Choroid plexus epithelial cell (primary cell): ENCODE measurements around the gene SYNGR4.
"Not testable (repeated sequence)": the region's sequence is repeated elsewhere in the genome, so short reads cannot be mapped to it uniquely, and the experiment has no call there.

Experiments
- DNase-seq: peaks from one replicate; pipeline ENCODE4 v3.0.0-alpha.2; 2010; ENCODE audit warnings: low read depth
- H3K4me3 ChIP-seq: 2 replicates; pipeline ENCODE4 v1.5.1; 2011; ENCODE audit warnings: low read depth, mild to moderate bottlenecking, control low read depth, low read length, moderate library complexity
- TF ChIP-seq, protein P1 (sequence below): conservative IDR thresholded peaks from 2 replicates; pipeline ENCODE4 v1.5.1; 2011; ENCODE audit warnings: low read depth, mild to moderate bottlenecking, control low read depth, inconsistent platforms, low read length, moderate library complexity

The SYNGR4 gene

DNA sequence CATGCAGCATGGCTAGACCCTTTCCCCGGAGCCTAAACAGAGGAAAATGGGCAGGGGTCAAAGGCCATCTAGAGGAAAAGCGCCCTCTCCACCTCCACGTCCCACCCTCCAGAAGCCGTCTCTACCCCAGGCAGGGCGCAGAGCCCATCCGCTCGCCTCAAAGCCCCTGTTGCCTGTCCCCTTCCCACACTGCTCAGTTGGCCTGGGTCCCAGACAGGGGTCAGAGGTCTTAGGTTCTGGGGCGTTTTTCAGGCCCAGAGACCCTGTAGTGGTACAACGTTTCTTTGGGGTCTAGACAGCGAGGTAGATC is 712 bp upstream of the SYNGR4 start:
- TF ChIP-seq, protein P1, sequence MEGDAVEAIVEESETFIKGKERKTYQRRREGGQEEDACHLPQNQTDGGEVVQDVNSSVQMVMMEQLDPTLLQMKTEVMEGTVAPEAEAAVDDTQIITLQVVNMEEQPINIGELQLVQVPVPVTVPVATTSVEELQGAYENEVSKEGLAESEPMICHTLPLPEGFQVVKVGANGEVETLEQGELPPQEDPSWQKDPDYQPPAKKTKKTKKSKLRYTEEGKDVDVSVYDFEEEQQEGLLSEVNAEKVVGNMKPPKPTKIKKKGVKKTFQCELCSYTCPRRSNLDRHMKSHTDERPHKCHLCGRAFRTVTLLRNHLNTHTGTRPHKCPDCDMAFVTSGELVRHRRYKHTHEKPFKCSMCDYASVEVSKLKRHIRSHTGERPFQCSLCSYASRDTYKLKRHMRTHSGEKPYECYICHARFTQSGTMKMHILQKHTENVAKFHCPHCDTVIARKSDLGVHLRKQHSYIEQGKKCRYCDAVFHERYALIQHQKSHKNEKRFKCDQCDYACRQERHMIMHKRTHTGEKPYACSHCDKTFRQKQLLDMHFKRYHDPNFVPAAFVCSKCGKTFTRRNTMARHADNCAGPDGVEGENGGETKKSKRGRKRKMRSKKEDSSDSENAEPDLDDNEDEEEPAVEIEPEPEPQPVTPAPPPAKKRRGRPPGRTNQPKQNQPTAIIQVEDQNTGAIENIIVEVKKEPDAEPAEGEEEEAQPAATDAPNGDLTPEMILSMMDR: no peak
- peak overlapping the region; percentile 66 for H3K4me3 ChIP-seq
- DNase-seq: no peak

DNA sequence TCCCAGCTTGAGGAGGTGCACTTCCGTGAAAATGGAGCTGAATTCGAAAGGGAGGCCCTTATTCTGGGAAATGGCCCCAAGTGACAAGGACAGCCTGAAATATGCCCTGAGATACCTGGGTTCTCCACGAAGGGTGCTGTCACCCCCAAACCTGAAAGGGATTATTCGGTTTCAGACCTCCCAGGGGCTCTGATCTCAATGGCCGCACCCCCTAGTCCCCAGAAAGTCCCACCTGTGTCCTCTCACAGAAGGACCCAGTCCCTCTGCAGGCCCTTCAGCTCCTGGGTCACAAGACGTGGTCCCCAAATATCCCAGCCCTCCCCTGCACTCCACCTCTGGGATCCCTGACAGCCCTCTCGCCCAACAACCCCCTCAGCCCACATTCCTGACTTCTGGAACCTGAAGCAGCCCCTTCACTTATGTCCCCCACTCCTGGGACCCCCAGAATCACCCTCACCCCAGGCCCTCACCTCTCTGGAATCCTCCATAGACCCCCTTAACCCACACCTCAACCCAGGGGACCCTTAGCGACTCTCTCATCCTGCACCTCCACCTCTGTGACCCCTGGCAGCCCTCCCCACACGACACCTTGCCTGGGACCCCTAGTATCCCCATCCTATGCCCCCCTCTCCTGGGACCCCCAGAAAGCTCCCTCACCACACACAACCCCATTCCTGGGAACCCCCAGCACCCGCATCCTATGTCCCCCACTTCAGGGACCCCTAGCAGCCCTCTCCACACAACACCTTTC is 606 bp downstream of the SYNGR4 start:
- TF ChIP-seq, protein P1: no peak
- no peak for DNase-seq
- H3K4me3 ChIP-seq: no peak overlapping the region

DNA sequence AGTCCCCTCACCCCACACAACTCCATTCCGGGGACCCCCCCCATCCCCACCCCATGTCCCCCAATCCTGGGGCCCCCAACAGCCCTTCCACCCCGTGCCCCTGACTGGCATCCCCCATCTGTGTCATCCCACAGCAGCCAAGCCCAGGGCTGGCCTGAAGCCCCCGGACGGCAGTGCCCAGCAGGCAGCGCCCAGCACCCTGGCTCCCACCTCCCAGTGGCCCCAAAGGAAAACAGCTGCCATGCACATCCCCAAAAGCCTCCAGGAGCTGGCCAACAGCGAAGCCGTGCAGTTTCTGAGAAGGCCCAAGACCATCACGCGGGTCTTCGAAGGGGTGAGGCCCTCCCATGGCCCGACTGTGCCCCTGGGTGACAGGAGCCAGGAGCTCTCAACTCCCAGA is 1.4 kb downstream of the SYNGR4 start:
- no peak overlapping the region for H3K4me3 ChIP-seq
- TF ChIP-seq, protein P1: no peak
- no peak for DNase-seq

DNA sequence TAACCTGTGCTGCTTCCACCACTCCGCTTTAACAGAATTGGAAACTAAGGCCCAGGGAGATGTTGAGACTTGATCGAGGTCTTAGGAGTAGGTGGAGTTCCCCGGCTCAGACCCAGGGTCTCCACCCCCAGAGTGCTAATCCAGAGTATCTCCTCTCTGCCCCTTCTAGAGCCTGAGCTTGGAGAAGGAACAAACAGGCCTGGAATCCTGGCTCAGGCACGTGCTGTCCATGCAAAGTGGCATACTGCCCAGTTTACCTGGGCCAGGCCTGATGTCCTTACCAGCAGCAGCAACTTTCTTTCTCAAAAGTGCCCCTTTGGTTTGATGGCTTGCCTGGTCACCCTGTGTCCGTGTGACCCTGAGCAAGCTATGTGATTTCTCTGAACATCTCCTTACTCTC is 3.7 kb downstream of the SYNGR4 start:
- no peak overlapping the region for H3K4me3 ChIP-seq
- no peak for DNase-seq
- TF ChIP-seq, protein P1: no peak

DNA sequence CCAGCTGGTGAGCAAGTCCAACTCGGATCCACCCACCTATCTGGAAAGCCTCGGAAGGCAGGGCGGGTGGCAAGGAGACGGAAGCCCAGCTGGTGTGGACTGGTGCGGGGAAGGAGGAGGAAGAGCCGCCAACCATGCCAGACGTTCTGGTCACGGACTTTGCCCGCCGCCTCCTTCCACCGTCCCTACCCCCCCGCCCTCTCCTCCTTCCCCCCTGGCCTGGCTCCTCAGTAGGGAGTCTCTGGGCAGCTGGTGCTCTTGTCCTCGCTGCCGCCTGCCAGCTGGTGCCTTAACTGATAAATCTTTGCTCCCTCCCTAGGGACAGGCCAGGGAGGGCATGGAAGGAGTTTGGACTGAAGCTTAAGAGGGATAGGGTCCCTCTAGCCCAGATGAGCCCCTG is 4.8 kb downstream of the SYNGR4 start:
- no peak for DNase-seq
- TF ChIP-seq, protein P1: no peak
- no peak overlapping the region for H3K4me3 ChIP-seq

DNA sequence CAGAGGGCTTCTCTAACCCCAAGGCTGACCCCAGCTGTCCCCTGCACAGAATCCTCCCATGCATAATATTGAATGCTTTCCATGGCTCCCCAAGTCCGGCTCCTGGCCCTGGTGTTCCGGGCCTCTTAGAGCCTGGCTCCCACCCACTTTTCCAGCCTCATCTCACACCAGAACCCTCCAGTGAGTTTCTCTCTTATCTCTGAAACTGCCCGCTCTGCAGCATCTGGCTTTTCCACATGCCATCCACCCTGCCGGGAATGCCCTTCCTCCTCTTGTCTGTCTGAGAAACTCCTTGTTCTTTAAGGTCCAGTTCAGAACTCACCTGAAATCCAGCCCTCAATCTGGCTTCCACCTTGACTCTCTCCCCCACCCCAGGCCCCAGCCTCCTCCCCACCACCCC is 6.8 kb downstream of the SYNGR4 start:
- H3K4me3 ChIP-seq: no peak overlapping the region
- no peak for DNase-seq
- TF ChIP-seq, protein P1: no peak

DNA sequence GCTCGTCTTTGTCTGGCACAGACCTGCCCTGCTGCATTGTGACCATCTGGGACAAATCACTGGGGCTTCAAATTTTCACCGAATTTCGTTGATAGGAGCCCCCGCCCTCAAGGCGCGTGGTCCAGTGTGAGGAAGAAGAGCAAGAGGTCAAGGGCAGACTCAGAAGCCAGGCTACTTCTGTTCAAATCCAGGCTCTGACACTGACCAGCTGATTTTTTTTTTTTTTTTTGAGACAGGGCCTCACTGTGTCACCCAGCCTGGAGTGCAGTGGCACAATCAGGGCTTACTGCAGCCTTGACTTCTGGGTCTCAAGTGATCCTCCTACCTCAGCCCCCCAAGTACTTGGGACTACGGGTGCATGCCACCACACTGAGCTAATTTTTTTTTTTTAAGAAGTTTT is 7.2 kb downstream of the SYNGR4 start:
- TF ChIP-seq, protein P1: no peak
- H3K4me3 ChIP-seq: no peak overlapping the region
- DNase-seq: no peak

DNA sequence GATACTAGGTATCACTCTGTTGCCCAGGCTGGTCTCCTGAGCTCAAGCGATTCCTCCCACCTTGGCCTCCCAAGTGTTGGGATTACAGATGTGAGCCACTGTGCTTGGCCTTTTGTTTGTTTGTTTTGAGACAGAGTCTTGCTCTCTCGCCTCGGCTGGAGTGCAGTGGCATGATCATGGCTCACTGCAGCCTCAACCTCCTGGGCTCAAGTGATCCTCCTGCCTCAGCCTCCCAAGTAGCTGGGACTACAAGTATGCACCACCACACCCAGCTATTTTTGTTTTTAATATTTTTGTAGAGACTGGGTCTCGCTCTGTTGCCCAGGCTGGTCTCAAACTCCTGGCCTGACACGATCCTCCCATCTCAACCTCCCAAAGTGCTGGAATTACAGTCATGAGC is 7.6 kb downstream of the SYNGR4 start:
- not testable (repeated sequence) for DNase-seq

More for the DNA sequence above, 7.6 kb downstream of the SYNGR4 start:
- H3K4me3 ChIP-seq: not testable (repeated sequence)
